Upper lobe of right lung (tissue), 1 donor: ENCODE data around the gene TTN. TPM values are rescaled to one million over a fixed set of nuclear protein-coding genes. Genes with fewer than 3 reads are reported as not detected.

Experiments used
- ATAC-seq: fragments of 200-7000 bp; cut with Tn5 transposase; one replicate; pipeline ENCODE4 v1.9.1; 2020; ENCODE audit warnings: mild to moderate bottlenecking, moderate library complexity
- DNase-seq: peaks from one replicate; pipeline ENCODE4 v3.0.0-alpha.2; 2020
- H3K27ac ChIP-seq: fragments of 200-600 bp; one replicate; pipeline ENCODE4 v1.8.0; 2022
- H3K27me3 ChIP-seq: fragments of 200-600 bp; one replicate; pipeline ENCODE4 v1.8.0; 2022; ENCODE audit warnings: mild to moderate bottlenecking
- H3K36me3 ChIP-seq: fragments of 200-600 bp; one replicate; pipeline ENCODE4 v1.8.0; 2022
- H3K4me1 ChIP-seq: fragments of 200-600 bp; one replicate; pipeline ENCODE4 v1.8.0; 2022
- H3K4me3 ChIP-seq: fragments of 200-600 bp; one replicate; pipeline ENCODE4 v1.8.0; 2022; ENCODE audit warnings: mild to moderate bottlenecking
- H3K9me3 ChIP-seq: fragments of 200-600 bp; one replicate; pipeline ENCODE4 v1.8.0; 2022
- intact Hi-C: fragments of 100-400 bp; cut with DNase I; formaldehyde crosslinking; loops from one replicate; pipeline ENCODE4 v1.11.0; 2022
- long read RNA-seq: library from polyadenylated mRNA; unstranded; transcript quantifications from one replicate; pipeline ENCODE4 v2.0.0, GENCODE V29; 2021
- total RNA-seq: library from RNA; stranded (reverse); fragmentation: NEBNext Ultra II Directional; extraction: Animal tissue kit (Norgen Biotek cat#: 25700); gene quantifications from one replicate; pipeline ENCODE4 v1.2.1, GENCODE V29; 2021
- TF ChIP-seq, protein P1 (sequence below): fragments of 200-600 bp; IDR thresholded peaks from one replicate; pipeline ENCODE4 v1.8.0; 2022; ENCODE audit warnings: antibody characterized with exemption
- donor health status: DM: no; HTN: yes; CAD: no; lungs with severe emphysema.

Gene TTN
- total RNA-seq, result 19.6 TPM
- long read RNA-seq, partial matches to known transcripts, result 6 of 11 reads
- long read RNA-seq, other reads (novel, unspliced or antisense), result 5 of 11 reads

DNA sequence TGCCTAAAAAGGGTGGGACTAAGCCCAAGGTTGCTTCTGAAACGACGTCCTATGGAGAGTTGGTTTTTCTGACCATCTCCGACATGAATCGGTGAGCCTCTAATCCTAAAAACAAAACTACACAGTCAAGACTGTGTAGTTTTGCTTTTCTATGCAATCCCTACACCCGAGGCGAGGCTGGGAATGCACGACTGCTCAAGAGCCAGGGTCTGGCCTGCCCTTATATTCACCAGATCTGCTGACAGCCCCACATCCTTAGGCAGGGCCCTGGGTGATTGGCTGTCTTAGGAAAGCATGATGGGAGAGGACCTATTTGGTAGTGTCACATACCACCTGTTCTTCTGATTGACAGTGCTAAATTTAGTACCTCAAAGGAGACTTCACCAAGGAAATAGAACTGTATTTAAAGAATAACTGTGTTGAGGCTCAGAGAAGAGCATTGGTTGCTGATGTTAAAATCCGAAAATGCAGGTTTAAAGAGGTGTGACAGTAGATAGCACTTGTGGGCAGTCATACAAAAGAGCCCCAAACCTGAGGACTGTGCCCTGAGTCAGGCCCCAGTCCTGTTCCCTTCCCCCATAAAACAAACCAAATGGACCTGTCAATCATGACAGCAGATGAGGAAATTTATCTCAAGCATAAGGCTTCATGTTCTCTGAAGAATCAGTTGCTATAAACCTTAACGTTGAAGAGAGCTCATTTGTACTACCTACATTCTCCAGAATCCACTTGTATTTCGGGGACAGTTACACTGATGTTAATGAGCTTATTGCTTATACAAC is at the start of gene TTN:
TSS of gene TTN (minus strand) at position 197 of the 782 bp plus-strand sequence. CDS start 2,781 bp downstream, outside the sequence.
- H3K27me3 ChIP-seq, result no peaks in the 10 kb centered on the region
- no peaks in the 10 kb centered on the region for H3K4me1 ChIP-seq
- intact Hi-C loops, result no loop called here
- H3K9me3 ChIP-seq, result no peaks in the 10 kb centered on the region
- ATAC-seq (peak; percentile 37), DNase-seq (no peak)
- H3K36me3 ChIP-seq, result no peaks in the 10 kb centered on the region
- no peak within 1 kb of the TSS for H3K27ac ChIP-seq
- TF ChIP-seq, protein P1, sequence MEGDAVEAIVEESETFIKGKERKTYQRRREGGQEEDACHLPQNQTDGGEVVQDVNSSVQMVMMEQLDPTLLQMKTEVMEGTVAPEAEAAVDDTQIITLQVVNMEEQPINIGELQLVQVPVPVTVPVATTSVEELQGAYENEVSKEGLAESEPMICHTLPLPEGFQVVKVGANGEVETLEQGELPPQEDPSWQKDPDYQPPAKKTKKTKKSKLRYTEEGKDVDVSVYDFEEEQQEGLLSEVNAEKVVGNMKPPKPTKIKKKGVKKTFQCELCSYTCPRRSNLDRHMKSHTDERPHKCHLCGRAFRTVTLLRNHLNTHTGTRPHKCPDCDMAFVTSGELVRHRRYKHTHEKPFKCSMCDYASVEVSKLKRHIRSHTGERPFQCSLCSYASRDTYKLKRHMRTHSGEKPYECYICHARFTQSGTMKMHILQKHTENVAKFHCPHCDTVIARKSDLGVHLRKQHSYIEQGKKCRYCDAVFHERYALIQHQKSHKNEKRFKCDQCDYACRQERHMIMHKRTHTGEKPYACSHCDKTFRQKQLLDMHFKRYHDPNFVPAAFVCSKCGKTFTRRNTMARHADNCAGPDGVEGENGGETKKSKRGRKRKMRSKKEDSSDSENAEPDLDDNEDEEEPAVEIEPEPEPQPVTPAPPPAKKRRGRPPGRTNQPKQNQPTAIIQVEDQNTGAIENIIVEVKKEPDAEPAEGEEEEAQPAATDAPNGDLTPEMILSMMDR, result no peak
- H3K4me3 ChIP-seq, result no peak within 1 kb of the TSS

DNA sequence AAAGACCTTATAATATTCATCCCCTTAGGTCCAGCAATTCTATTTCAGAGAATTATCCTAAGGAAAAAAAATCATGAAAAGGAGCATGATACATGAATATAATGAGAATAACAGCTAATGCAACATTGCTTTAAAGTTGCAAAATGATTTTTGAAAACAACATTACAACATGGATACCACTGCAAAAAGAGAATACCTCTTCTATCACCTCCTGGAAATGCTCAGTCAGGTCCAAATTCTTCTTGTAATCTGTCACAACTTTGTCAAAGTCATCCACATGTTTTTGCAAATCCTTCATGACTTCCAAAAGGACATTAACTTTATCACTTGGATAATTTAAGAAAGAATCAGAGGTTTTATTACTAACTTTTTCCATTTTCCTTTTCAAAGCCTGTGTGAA is 47.9 kb upstream of the TTN start:
- Histone ChIP-seq H3K4me3 (no peak overlapping the region), H3K27ac (no peak overlapping the region), H3K27me3 (no peaks in the 10 kb centered on the region), H3K36me3 (no peaks in the 10 kb centered on the region), H3K9me3 (no peaks in the 10 kb centered on the region), H3K4me1 (no peaks in the 10 kb centered on the region)
- no peak for DNase-seq
- intact Hi-C loops, result no loop called here
- no peak for ATAC-seq
- TF ChIP-seq, protein P1, result no peak

DNA sequence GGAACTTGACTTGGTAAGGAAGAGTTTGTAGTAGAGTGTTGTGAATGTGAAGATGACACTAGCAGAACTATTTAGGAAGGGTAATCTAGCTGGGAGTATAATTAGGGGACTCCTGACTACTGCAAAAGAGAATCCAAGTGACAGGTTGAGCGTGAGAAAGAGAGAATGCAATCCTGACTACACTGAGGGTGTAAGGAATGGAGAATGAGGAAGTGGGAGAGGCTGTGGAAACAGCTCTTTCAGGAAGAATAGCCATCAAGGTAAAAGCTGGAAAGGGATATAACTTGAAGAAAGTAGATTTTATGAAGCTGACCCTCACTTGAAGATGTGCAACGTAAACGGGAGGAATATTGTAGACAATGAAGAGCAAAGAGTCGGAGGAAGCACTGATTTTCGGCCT is 41.1 kb upstream of the TTN start:
- no peak overlapping the region for H3K27ac ChIP-seq
- no peaks in the 10 kb centered on the region for H3K36me3 ChIP-seq
- intact Hi-C loops, result no loop called here
- no peak overlapping the region for H3K4me3 ChIP-seq
- ATAC-seq, result no peak
- H3K27me3 ChIP-seq, result no peaks in the 10 kb centered on the region
- no peaks in the 10 kb centered on the region for H3K9me3 ChIP-seq
- H3K4me1 ChIP-seq, result no peaks in the 10 kb centered on the region
- TF ChIP-seq, protein P1, result no peak
- DNase-seq, result no peak

DNA sequence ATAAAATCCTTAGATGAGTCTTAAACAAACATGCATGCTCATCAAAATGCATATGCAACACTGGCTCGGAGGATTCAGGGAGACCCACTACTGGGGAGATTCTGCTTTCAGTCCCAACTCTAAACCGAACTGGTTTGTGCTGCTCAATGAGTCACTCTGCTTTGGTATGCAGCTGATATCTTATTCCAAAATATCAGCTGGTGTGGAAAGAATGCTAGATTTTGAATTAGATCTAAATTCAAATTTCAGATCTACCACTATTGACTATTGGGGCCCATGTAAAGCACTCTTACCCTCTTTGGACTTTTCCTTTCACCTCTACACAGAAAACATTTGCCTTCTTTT is 39.2 kb upstream of the TTN start:
- TF ChIP-seq, protein P1, result no peak
- DNase-seq (no peak), ATAC-seq (no peak)
- H3K36me3 ChIP-seq, result no peaks in the 10 kb centered on the region
- intact Hi-C loops, result no loop called here
- no peak overlapping the region for H3K27ac ChIP-seq
- H3K27me3 ChIP-seq, result no peaks in the 10 kb centered on the region
- no peak overlapping the region for H3K4me3 ChIP-seq
- no peaks in the 10 kb centered on the region for H3K9me3 ChIP-seq
- no peaks in the 10 kb centered on the region for H3K4me1 ChIP-seq

DNA sequence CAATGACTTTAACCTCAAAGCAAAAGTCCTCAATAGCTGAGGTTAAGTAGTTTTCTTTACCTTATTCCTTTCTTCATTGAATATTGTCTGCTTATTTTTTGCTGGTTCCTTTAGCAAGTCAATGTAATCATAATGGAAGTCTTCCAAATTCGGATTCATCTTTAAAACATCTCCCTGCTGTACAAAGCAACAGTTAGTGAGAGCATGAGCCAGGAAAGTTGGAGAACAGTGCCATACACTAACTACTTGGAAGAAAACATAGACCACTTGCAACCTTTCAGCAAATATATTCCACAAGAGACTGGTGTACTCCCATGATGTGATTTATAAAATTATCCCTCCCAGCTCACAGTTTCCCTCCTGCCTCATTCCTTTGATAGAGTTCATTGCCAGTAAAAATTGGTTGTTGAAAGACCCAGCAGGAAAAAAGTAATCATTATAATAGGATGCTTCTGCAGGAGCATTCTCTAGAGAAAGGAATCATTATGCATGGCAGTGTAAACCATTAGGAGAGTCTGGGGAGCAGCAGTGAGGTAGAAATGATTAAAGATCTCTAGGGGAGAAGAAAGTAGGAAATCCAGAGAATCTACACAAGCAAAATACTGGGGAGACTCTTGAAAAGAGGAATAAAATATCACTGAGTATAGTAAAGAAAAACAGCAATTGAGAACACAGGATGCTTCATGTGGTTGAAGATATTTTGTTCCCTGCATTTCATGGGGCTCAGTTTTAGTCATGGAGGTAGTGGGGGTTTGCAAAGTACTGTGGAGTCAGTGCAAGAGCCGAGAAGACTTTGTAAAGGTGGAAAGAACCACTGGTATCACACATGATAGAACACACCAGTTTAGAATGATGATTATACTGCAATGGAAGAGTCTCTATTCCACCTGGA is 38.6 kb upstream of the TTN start:
- ATAC-seq (no peak), DNase-seq (no peak)
- H3K36me3 ChIP-seq, result no peaks in the 10 kb centered on the region
- H3K4me1 ChIP-seq, result no peaks in the 10 kb centered on the region
- TF ChIP-seq, protein P1, result no peak
- no peaks in the 10 kb centered on the region for H3K9me3 ChIP-seq
- intact Hi-C loops, result no loop called here
- H3K27me3 ChIP-seq, result no peaks in the 10 kb centered on the region
- no peak overlapping the region for H3K27ac ChIP-seq
- no peak overlapping the region for H3K4me3 ChIP-seq
